Activated CD8-positive, alpha-beta memory T cell treated with anti-CD3 and anti-CD28 coated beads, Interleukin-2, amount 10 ng/mL, durations not matched to agents 7 days and 5 days (primary cell): ENCODE data around the gene RPGRIP1L. TPM values are rescaled to one million over a fixed set of nuclear protein-coding genes. Genes with fewer than 3 reads are reported as not detected.

ENCODE experiments used
- ATAC-seq: fragments of 150-1000 bp; cut with Tn5 transposase; one replicate; pipeline ENCODE4 v1.10.0; 2021; ENCODE audit warnings: moderate library complexity
- CTCF ChIA-PET: fragments of 350-600 bp; sonication (Branson Sonifier 250); formaldehyde crosslinking; loops from one replicate; lab custom pipeline; 2021; ENCODE audit warnings: antibody characterized with exemption; lab: Charles Lee
- DNase-seq: peaks from one replicate; pipeline ENCODE4 v3.0.0-alpha.2; 2020
- H3K27ac Mint-ChIP-seq: one replicate; pipeline ENCODE4 v1.8.0; 2021; ENCODE audit warnings: mild to moderate bottlenecking, mixed read lengths
- H3K27me3 Mint-ChIP-seq: one replicate; pipeline ENCODE4 v1.8.0; 2021; ENCODE audit warnings: mixed read lengths
- H3K36me3 Mint-ChIP-seq: one replicate; pipeline ENCODE4 v1.8.0; 2021; ENCODE audit warnings: mild to moderate bottlenecking, mixed read lengths
- H3K4me1 Mint-ChIP-seq: one replicate; pipeline ENCODE4 v1.8.0; 2021; ENCODE audit warnings: mixed read lengths
- H3K4me3 Mint-ChIP-seq: one replicate; pipeline ENCODE4 v1.8.0; 2021; ENCODE audit warnings: mild to moderate bottlenecking, moderate library complexity, mixed read lengths
- H3K9me3 Mint-ChIP-seq: one replicate; pipeline ENCODE4 v1.8.0; 2022; ENCODE audit warnings: low read depth, mixed read lengths
- total RNA-seq, 2 experiments: library from RNA; stranded (reverse); gene quantifications; one replicate each; pipeline ENCODE4 v1.2.3, GENCODE V29; 2021

Gene RPGRIP1L
- total RNA-seq, 2 experiments from 2014 or later, result 5.6 to 6.9 TPM

GRCh38 chr16:53601961-53602360, 101.7 kb downstream of the RPGRIP1L start:
- H3K36me3 Mint-ChIP-seq, result peaks cover 2% of the 10 kb centered on the region
- DNase-seq (no peak), ATAC-seq (no peak)
- no peaks in the 10 kb centered on the region for H3K9me3 Mint-ChIP-seq
- no peaks in the 10 kb centered on the region for H3K27me3 Mint-ChIP-seq
- CTCF ChIA-PET, result interaction anchor here (1.5 kb wide), 1 partner anchor 18 kb away, joined by 4 read pairs; no protein-coding TSS in a partner anchor
- H3K4me3 Mint-ChIP-seq, result no peak overlapping the region
- H3K4me1 Mint-ChIP-seq, result no peaks in the 10 kb centered on the region
- H3K27ac Mint-ChIP-seq, result no peak overlapping the region

DNA sequence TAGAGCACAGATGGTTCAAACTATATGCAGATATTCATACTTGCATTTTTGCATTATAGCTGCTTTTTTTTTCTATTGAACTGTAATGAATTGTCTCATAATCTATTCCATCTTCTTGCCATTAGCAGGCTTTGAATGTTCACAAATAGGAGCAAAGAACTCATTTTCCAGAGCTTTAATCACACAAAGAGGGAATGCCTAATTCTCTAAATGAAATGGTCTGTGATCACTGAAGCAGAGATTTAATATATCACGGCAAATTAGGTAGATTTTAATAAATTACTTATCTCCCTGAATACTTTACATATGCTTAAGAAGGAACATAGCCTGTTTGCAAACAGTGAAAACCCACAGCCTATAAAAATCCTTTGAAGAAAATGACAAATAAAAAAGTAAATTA, 103.0 kb downstream of the RPGRIP1L start:
- CTCF ChIA-PET, result no interaction called here
- ATAC-seq (no peak), DNase-seq (no peak)
- Mint-ChIP-seq H3K9me3 (no peaks in the 10 kb centered on the region), H3K4me3 (no peak overlapping the region), H3K27ac (no peak overlapping the region), H3K27me3 (no peaks in the 10 kb centered on the region), H3K36me3 (peaks cover 2% of the 10 kb centered on the region), H3K4me1 (no peaks in the 10 kb centered on the region)

- H3K9me3 Mint-ChIP-seq, result no peaks in the 10 kb centered on the region
- H3K27ac Mint-ChIP-seq, result no peak overlapping the region
- CTCF ChIA-PET, result no interaction called here
- no peak for ATAC-seq
- H3K4me3 Mint-ChIP-seq, result no peak overlapping the region
- H3K4me1 Mint-ChIP-seq, result no peaks in the 10 kb centered on the region
- no peaks in the 10 kb centered on the region for H3K27me3 Mint-ChIP-seq
- DNase-seq, result no peak
- H3K36me3 Mint-ChIP-seq, result peaks cover 2% of the 10 kb centered on the region
Observed at GRCh38 chr16:53600126-53600525, 103.5 kb downstream of the RPGRIP1L start.

GRCh38 chr16:53599548-53599947, 104.1 kb downstream of the RPGRIP1L start:
- H3K27ac Mint-ChIP-seq, result no peak overlapping the region

GRCh38 chr16:53598511-53599275, 105.0 kb downstream of the RPGRIP1L start:
- CTCF ChIA-PET, result interaction anchor here (0.6 kb wide), 1 partner anchor 49 kb away, joined by 3 read pairs; no protein-coding TSS in a partner anchor
- DNase-seq (no peak), ATAC-seq (no peak)
- H3K27ac Mint-ChIP-seq, result no peak overlapping the region
- peaks cover 2% of the 10 kb centered on the region for H3K36me3 Mint-ChIP-seq
- H3K27me3 Mint-ChIP-seq, result no peaks in the 10 kb centered on the region
- H3K9me3 Mint-ChIP-seq, result no peaks in the 10 kb centered on the region
- H3K4me3 Mint-ChIP-seq, result no peak overlapping the region
- no peaks in the 10 kb centered on the region for H3K4me1 Mint-ChIP-seq

More at GRCh38 chr16:53599548-53599947, 104.1 kb downstream of the RPGRIP1L start:
- Mint-ChIP-seq H3K9me3 (no peaks in the 10 kb centered on the region), H3K27me3 (no peaks in the 10 kb centered on the region), H3K4me1 (no peaks in the 10 kb centered on the region), H3K36me3 (peaks cover 2% of the 10 kb centered on the region), H3K4me3 (no peak overlapping the region)
- ATAC-seq (no peak), DNase-seq (no peak)
- CTCF ChIA-PET, result no interaction called here

DNA sequence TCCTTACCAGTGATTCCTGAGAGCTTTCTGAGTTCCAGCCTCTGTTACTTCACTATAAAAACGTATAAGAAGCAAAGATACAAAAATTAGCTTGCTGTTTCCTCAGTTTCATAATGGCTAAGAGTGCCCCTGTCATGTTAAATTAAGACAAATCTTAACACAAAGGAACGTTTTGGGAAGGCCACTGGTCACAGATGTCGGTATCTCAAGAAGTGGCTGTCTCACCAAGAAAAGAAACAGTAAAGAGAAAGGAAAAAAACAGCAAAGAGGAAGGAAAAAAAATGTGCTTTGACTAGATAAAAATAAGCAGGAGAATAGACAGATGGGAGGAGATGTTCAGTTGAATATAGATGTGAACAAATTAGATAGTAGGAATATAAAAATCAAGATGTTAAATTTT, 105.9 kb downstream of the RPGRIP1L start:
- CTCF ChIA-PET, result interaction anchor here (0.6 kb wide), 1 partner anchor 48 kb away, joined by 3 read pairs; no protein-coding TSS in a partner anchor

DNA sequence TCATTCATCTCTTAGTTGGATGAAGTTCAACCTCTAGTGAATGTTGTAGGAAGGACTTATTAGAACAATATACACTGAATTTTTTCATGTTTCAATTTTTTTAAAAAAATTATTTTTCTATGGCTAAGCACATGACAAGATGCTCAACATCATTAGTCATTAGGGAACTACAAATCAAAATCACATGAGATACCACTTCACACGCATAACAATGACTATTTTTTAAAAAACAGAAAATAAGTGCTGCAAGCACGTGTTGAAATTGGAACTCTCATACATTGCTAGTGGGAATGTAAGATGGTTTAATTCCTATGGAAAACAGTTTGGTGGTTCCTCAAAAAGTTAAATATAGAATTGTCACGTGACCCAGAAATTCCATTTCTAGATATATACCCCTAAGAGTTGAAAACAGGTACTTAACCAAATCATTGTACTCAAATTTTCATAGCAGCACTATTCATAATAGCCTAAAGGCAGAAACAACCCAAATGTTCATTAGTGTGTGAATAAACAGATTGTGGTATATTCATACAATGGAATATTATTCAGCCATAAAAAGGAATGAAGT, 115.5 kb downstream of the RPGRIP1L start:
- CTCF ChIA-PET, result no interaction called here
- Mint-ChIP-seq H3K27me3 (no peaks in the 10 kb centered on the region), H3K36me3 (no peaks in the 10 kb centered on the region), H3K4me1 (no peaks in the 10 kb centered on the region), H3K4me3 (no peak overlapping the region), H3K9me3 (no peaks in the 10 kb centered on the region), H3K27ac (no peak overlapping the region)
- ATAC-seq, result no peak
- no peak for DNase-seq

More for the DNA sequence above, 105.9 kb downstream of the RPGRIP1L start:
- DNase-seq (no peak), ATAC-seq (no peak)
- Mint-ChIP-seq H3K4me1 (no peaks in the 10 kb centered on the region), H3K9me3 (no peaks in the 10 kb centered on the region), H3K36me3 (peaks cover 2% of the 10 kb centered on the region), H3K4me3 (no peak overlapping the region), H3K27ac (no peak overlapping the region), H3K27me3 (no peaks in the 10 kb centered on the region)

DNA sequence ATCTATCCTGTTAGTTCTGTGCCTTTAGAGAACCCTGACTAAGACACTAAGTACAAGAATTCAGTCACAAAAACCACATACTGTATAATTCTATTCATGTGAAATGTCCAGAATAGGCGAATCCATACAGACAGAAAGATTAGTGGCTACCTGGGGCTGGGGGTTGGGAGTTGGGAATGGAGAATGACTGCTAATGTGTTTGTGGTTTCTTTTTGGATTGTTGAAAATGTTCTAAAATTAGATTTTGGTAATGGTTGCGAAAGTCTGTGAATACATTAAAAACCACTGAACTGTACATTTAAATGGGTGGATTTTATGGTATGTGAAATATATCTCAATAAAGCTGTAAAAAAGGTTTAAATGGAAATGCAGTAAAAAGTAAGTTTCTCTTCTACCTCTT, 120.3 kb downstream of the RPGRIP1L start:
- no peaks in the 10 kb centered on the region for H3K9me3 Mint-ChIP-seq
- DNase-seq, result no peak
- H3K4me3 Mint-ChIP-seq, result no peak overlapping the region
- ATAC-seq, result no peak
- H3K27ac Mint-ChIP-seq, result no peak overlapping the region
- CTCF ChIA-PET, result interaction anchor here (1.5 kb wide), 1 partner anchor 18 kb away, joined by 4 read pairs; no protein-coding TSS in a partner anchor
- H3K36me3 Mint-ChIP-seq, result no peaks in the 10 kb centered on the region
- H3K4me1 Mint-ChIP-seq, result no peaks in the 10 kb centered on the region
- no peaks in the 10 kb centered on the region for H3K27me3 Mint-ChIP-seq

DNA sequence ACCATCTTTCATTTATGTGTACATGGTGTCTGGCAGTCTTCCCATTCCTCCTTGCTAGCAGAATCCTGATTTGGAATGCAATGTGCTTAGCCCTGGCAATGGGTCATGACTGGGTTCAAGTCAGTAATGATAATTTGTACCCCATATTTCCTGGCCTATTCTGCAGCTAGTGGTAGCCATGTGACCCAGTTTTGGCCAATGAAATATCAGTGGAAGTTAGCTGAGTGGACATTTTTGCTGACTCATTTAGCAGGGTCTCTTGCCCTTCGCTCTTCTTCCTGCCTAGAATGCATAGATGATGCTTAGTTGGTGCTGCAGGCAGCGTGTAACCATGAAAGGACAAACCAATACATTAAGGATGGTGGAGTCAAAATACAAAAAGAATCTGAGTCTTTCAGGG, 121.9 kb downstream of the RPGRIP1L start:
- H3K9me3 Mint-ChIP-seq, result no peaks in the 10 kb centered on the region
- H3K27me3 Mint-ChIP-seq, result no peaks in the 10 kb centered on the region
- no peaks in the 10 kb centered on the region for H3K4me1 Mint-ChIP-seq
- ATAC-seq (no peak), DNase-seq (no peak)
- CTCF ChIA-PET, result no interaction called here
- no peaks in the 10 kb centered on the region for H3K36me3 Mint-ChIP-seq
- no peak overlapping the region for H3K27ac Mint-ChIP-seq
- H3K4me3 Mint-ChIP-seq, result no peak overlapping the region

GRCh38 chr16:53580038-53580802, 123.4 kb downstream of the RPGRIP1L start:
- no peaks in the 10 kb centered on the region for H3K36me3 Mint-ChIP-seq
- H3K4me3 Mint-ChIP-seq, result no peak overlapping the region
- H3K27me3 Mint-ChIP-seq, result no peaks in the 10 kb centered on the region
- DNase-seq (no peak), ATAC-seq (no peak)
- H3K27ac Mint-ChIP-seq, result no peak overlapping the region
- H3K4me1 Mint-ChIP-seq, result no peaks in the 10 kb centered on the region
- CTCF ChIA-PET, result interaction anchor here (0.9 kb wide), 1 partner anchor 27 kb away, joined by 3 read pairs; no protein-coding TSS in a partner anchor
- H3K9me3 Mint-ChIP-seq, result no peaks in the 10 kb centered on the region

GRCh38 chr16:53576904-53577303, 126.8 kb downstream of the RPGRIP1L start:
- CTCF ChIA-PET, result no interaction called here
- Mint-ChIP-seq H3K4me3 (no peak overlapping the region), H3K27ac (no peak overlapping the region), H3K9me3 (peaks cover 8% of the 10 kb centered on the region), H3K4me1 (no peaks in the 10 kb centered on the region), H3K27me3 (no peaks in the 10 kb centered on the region), H3K36me3 (peaks cover 4% of the 10 kb centered on the region)
- DNase-seq (no peak), ATAC-seq (no peak)

DNA sequence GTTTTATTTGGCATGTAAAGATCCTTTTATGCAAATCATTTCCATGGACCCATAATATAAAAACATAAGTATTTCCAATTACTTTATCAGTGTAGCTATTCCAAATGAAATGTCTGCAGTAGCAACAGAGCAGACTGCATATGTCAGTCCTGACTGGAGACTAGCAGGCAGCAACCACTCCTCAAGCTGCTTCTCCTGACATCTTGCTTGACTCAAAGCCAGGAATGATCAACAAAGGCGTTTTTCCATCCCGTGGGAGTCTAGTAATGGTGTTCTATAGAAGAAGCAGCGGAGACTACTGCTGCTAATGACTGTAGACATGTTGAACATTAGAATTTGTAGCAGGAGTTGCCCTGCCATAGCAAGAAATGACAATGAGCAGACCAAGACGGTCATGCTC, 127.4 kb downstream of the RPGRIP1L start:
- no peak overlapping the region for H3K27ac Mint-ChIP-seq
- H3K27me3 Mint-ChIP-seq, result no peaks in the 10 kb centered on the region
- CTCF ChIA-PET, result no interaction called here
- DNase-seq, result no peak
- H3K4me1 Mint-ChIP-seq, result no peaks in the 10 kb centered on the region
- no peak overlapping the region for H3K4me3 Mint-ChIP-seq
- H3K36me3 Mint-ChIP-seq, result peaks cover 9% of the 10 kb centered on the region
- ATAC-seq, result no peak
- peaks cover 14% of the 10 kb centered on the region for H3K9me3 Mint-ChIP-seq

DNA sequence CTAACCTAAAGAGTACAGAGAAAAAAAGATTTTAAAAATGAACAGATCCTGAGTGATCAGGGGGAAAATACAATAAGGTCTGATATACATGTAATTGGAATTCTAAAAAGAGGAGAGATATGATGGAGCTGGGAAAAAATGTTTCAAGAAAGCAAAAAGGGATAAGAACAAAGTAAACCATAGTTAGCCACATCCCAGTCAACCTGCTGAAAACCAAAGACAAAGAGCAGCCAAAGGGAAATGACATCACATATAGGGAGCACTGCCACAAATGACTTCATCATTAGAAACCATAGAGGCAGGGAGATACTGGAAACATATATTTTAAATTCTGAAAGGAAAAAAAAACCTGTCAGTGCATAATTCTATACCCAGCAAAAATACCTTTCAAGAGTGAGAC, 131.9 kb downstream of the RPGRIP1L start:
- no peak for DNase-seq
- CTCF ChIA-PET, result no interaction called here
- H3K4me1 Mint-ChIP-seq, result no peaks in the 10 kb centered on the region
- no peak overlapping the region for H3K4me3 Mint-ChIP-seq
- H3K27me3 Mint-ChIP-seq, result peaks cover 5% of the 10 kb centered on the region
- H3K36me3 Mint-ChIP-seq, result peaks cover 9% of the 10 kb centered on the region
- no peak overlapping the region for H3K27ac Mint-ChIP-seq
- H3K9me3 Mint-ChIP-seq, result peaks cover 19% of the 10 kb centered on the region
- no peak for ATAC-seq
